NCI-H2081 (cell line): Measurements from ENCODE around the gene DCAF17.
"Not testable (repeated sequence)": the region's sequence is repeated elsewhere in the genome, so short reads cannot be mapped to it uniquely, and the experiment has no call there.

ENCODE experiments used
- DNase-seq, 2 experiments: peaks; one replicate each; lab custom pipeline; 2025; lab: John Stamatoyannopoulos, UW

DCAF17 gene

DNA sequence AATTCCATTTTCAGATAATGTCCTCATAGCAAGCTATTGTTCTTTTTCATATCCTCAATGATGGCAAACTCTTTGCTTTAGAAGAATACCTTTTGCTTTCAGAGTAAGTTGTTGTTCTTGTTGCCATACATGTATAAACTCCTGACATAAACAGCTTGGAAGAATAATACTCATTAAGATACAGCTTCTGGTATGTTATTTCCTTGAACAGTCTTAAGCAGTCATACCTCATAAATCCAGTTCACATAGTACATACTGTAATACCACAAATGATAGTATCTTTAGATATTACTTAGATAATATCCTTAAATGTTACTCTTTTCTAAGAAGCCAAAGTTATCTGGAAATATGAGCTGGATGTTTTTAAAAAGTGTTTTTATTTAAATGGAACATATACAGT is 23.4 kb upstream of the DCAF17 start:
- DNase-seq, result no peak

DNA sequence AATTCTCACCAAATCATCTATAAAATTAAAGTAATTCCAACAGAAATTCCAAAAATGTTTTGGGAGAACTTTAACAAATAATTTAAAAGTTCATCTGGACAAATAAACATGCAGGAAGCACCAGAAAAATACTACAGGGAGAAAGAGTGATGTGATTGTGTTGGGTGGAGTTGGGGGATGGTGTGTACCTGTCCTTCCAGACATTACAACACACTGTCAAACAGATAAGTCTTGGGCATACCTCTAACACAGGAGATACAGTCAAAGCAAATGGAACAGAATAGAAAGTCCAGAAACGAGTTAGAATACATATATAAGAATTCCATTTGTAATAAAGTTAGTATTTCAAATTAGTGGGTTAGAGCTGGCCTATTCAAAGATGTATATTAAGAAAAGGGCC is 22.8 kb upstream of the DCAF17 start:
- DNase-seq, result no peak

DNA sequence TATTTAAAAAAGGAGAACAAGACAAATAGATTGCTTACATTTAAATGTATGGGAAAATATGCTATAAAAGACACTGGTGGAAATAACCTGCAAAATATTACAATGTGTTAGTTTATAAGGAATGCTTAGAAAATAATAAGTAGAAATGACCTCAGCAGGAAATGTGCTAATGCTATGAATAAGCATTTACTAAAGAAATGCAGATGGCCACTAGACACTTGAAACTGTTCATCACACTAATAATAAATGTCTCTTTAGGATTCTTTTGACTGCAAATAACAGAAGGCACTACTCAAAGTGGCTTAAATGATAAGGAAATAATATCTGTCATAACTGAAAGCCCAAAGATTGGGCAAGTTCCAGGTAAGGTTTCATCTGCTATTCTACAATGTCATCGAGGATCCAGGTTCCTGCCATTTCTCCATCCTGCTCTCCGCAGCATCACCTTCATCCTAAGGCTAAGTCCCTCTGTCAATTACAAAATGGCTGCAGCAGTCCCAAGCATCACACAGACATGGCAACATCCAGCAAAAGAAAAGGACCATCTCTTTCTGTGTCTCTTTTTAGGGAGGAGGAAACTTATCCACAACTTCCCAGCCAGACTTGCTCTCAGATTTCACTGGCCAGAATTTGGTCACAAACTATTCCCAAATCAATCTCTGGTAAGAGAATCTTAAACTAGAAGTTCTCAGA is 22.1 kb upstream of the DCAF17 start:
- no peak for DNase-seq

DNA sequence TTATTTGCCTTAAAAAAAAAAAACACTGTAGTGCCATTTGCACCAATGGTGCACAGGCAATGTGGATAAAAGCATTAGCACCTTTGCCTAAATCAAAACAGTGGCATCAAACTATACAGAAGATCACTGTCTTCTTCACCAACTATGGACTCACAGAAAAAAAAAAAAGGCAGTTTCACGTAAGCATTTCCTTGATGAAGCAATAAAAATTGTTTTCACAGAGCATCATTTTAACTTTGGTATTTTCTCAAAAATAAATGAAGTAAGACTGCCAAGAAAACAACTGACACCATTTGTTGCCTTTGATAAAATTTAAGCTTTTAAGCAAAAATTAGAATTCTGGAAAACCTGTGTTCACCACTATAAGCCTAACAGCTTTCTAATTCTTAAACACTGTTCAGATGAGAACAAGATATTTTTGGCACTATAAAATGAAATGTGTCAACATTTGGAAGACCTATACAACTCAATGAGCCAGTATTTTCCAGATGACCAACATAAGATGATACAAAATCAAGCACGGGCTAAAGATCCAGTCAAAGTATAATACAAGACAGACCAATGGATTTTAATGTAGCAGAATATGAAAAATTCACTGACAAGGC is 21.4 kb upstream of the DCAF17 start:
- DNase-seq, result no peak

DNA sequence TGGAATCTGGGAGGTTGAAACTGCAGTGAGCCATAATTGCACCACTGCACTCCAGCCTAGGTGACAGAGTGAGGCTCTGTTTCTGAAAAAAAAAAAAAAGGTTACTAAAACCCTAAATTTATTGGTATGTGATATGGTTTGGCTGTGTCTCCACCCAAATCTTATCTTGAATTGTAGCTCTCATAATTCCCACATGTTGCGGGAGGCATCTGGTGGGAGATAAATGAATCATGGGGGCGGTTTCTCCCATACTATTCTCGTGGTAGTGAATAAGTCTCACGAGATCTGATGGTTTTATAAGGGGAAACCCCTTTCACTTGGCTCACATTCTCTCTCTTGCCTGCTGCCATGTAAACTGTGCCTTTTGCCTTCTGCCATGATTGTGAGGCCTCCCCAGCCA is 19.4 kb upstream of the DCAF17 start:
- not testable (repeated sequence) for DNase-seq

DNA sequence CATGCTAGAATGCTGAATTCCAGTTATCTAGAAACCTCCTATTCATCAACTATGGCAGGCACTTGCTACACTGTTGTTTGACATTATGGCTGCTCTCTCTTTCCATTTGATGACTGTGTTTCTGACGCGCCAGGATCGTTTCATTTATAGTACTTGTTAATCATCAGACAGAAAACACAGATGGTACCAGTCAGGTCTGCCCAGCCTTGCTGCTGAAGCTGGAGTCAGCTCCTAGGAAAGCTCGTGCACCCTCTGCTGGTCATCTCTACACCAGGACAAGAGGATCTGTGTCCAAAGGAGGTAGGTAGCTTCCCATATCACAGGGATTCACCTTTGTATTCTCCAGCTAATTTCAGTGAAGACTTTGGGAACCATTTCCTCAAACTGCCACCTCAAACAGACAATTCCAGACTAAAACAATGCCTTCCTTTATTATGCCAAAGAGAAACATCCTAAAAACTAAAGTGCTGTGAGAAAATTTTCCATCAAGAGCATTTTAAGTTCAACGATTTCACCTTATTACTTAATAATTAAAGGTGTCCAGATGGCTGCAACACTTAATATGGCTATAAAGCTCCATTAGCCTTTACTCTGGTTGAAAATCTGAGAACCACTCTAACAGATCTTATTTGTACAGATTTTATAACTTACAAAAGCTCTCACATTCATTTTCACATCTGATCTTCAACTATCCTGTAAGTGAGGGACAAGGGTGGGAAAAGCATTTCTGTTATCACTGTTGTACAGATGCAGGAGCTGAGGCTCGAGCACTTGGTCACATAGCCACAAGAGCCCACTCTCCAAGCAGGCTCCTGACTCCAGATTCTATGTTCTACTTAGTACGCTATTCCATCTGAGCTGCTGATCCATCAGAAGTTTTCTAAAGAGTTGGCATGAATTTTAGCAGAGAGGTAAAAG is 17.8 kb upstream of the DCAF17 start:
- DNase-seq, result peak; percentile 87 to 92

DNA sequence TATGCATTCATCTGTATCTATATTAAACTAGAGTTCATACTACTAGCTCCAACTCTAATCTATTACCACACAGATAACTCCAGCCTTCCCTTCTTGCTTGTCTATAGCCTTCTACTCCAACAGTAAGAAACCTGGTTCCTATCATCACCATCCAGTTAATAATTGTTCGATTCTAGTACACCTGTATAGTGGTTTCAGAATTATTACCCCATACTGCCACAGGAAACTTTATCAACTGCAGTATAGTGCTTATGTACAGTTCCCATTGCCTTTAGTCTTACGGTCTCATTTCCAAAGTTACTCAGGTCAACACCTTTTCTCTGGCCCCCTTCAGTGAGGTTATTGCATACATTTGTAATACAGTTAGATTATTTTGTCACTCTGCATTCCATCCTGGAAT is 14.7 kb upstream of the DCAF17 start:
- no peak for DNase-seq

DNA sequence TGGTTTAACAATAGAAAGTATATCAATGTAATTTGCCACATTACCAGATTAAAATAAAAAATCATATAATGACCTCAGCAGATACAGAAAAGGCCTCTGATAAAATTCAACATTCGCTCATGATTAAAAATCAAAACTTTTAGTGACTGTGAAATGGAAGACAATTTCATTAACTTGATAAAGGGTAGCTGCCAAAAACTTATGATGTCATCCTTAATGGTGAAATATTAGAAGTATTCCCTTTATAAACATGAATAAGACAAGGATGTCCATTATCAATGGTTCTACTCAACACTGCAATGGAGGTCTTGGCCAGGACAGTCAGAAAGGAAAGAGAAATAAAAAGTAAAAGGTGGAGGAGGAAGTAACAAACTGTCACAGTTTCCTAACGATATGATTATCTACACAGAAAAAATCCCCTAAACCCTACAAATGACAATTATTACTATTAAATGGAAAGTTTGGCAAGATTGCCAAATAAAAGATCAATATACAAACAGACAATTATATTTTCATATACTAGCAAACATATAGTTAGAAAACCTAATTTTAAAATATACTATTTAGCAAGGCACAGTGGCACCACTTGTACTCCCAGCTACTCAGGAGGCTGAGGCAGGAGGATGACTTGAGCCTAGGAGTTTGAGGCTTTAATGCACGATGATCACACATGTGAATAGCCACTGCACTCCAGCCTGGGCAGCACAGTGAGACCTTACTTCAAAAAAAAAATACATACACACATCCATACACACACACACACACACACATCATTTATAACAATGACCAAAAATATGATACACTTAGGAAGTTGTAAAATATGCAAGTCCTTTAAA is 13.1 kb upstream of the DCAF17 start:
- no peak for DNase-seq

DNA sequence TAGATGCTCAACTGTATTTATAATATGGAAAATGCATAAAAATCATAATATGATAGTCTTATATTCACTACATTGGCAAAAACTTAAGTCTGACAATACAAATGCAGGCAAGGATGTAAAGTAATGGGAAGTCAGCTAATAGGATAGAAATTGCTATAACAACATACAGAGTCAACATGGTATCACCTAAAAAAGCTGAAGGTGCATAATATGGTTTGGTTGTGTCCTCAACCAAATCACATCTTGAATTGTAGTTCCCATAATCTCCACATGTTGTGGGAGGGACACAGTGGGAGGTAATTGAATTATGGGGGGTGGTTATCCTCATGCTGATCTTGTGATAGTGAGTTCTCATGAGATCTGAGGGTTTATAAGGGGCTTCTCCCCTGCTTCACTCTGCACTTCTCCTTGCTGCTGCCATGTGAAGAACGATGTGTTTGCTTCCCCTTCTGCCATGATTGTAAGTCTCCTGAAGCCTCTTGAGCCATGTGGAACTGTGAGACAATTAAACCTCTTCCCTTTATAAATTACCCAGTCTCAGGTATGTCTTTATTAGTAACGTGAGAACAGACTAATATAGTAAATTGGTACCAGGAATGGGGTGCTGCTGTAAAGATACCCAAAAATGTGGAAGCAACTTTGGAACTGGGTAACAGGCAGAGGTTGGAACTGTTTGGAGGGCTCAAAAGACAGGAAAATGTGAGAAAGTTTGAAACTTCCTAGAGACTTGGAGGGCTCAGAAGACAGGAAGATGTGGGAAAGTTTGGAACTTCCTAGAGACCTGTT is 11.1 kb upstream of the DCAF17 start:
- DNase-seq, result not testable (repeated sequence)

DNA sequence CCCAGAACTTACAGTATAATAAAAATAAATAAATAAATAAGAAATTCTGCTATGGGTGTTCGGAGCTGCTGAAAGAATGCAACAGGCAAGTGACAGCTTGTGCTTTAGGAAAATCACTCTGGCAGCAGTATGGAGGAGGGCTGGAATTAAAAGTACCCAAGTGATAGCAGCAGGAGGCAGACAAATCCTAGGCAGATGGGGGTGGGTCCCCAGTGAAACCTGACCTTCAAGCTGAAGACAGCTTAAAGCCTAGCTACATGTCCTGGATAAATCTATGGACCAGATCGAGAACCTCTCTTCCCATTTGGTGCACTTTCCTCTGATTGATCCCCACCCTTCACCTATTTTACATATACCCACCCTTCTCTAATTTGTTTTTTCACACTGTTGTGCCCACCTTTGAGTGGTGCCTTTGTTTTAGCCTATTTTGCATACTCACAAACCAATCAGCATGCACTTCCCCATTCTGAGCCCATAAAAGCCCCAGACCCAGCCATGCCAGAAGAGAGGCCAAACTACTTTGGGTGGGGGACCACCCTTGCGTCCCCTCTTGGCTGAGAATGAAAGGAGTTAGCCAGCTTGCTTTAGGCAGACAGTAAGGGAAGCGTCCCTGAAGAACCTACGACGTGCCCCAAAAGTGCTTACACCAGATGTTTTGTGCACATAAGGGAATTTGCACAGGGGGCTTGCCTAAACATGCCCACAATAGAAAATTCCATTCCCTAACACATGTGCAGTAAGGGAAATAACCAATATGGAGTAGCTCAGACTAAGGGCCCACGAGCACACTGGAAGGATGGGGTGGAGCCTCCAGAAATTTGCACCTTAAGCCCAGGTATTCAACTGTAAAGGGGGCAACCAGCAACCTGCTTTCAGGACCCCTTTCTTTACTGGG is 3.3 kb upstream of the DCAF17 start:
- DNase-seq, result no peak

DNA sequence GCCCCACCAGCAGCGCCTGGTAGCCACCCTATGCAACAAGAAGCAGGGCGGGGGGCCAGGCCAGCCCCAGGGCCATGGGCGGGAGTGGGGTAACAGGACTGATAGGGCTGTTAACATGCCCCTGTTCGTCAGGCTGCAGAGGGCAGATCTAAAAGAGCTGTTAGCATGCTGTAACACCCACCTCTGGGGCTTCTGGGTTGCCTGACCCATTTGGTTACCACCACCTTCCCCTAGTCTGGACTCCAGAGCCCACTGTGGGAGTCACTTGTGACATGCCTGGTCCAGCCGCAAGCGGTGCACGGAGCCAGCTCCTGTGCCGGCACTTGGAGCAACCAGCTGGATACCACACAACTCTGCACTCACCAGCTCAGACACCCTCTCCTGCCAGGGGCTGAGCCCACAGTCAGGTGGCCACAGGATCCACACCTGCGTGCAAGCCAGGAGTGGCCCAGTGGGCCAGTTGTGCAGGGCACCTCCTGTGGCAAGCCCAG is 2.3 kb upstream of the DCAF17 start:
- DNase-seq, result no peak

DNA sequence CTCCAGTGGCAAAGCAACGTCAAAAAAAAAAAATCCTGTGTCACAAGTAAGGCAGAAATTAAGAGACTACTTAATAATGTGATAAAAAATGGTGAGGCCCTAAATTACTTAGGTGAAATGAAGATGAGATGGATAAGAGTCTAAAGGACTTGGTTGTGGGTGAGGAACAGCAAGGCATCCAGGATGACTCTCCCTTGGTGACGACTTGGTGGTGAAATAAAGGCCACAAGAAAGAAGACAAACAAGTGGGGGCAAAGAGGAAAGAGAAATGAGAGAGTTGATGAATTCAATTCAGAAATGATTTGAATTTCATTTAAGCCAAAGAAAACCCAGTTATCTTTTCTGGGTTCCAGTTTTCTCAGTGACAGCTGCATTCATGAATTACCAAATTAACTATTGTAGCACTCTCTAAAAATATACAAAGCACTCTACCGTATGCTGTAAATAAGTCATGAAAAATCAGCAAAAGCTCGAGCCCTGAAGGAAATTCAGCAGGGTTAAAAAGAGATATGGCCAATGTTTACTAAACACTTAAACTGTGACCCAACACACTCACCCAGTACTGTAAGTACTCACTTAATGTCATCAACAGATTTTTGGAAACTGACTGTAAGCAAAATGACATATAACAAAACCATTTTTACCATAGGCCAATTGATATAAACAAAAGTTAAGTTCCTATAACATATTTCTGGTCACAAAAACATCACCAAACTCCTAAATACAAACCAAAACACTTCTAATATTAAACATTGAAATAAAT is 1.6 kb upstream of the DCAF17 start:
- DNase-seq, result no peak

DNA sequence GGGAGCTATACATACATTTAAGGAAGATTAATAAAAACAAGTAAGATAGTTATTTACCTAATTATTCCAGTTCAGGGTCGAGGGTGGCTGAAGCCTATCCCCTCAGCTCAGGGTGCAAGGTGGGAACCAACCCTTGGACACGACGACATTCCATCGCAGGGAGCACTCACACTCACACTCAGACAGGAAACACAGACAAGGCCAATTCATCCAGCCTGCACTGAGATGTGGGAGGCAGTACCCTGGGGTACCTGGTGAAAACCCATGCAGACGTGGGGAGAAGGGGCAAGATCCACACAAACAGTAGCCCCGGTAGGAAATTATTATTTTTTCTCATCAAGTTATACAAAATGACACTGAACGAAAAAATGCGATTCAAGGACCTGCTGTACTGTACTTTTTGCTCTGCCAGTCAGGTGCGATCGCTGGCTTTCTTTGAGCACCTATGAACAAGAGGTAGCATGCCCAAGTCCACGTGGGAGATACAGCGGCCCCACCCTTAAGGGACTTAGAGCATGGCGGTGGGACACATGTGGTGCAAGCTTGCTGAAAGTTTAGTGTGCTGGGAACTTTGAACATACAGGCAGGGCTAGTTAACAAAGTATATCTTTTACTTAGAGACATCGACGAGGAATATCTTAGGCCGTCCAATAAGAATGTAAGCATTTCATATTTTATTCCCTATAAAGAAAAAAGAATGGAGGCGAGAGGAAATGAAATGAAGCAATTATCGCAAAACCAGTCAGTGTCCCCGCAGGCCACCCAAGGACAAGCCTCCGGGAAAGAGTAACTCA is 860 bp upstream of the DCAF17 start:
- DNase-seq, result peak; percentile 68 to 72

DNA sequence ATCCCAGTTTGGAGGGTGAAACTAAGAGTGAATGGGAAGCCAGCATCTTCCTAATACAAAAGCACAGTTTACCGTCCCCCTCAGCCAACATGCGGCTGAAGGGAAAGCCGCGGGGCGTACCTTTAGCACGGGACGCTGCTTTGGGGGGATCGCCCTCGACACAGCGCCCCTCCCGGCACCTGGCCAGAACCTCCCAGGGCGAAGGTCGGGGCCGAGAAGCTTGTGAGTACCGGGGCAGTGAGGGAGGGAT is 338 bp upstream of the DCAF17 start, which contains the start of gene METTL8:
TSS of gene METTL8 (minus strand) at position 228 of the 250 bp plus-strand sequence. CDS start 41,805 bp downstream, outside the sequence.
- DNase-seq, result no peak

DNA sequence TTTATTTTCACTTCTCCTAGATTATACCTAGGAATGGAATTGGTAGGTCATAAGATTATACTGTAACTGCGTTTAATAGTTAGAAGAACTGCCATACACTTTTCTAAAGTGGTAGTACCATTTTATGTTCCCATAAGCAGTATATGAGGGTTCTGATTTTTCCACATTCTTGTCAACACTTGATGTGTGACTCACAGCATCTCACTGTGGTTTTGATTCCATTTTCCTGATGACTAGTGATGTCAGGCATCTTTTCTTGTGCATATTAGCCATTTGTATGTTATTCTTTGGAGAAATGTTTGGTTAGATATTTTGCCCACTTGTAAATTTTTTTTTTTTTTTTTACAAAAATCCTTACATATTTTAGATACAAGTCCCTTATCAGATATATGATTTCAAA is 2.3 kb downstream of the DCAF17 start:
- no peak for DNase-seq

DNA sequence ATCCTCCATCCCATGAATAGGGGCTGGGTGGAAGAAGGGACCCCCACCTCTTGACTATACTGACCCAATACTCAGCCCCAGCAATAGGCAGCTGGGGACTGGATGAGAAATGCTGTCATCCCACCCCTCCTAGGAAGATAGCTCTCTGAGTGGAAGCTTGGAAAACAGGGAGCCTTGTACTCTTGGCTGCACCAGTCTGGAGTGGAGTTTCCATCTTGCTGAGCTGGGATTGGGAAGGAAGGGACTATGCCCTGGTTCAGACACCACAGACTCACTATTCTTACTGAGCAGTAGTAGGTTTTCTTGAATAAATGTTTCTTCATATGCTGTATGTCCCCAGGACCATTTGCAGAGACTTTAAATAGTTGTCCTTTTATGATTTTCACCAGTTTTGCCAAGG is 7.4 kb downstream of the DCAF17 start:
- no peak for DNase-seq

DNA sequence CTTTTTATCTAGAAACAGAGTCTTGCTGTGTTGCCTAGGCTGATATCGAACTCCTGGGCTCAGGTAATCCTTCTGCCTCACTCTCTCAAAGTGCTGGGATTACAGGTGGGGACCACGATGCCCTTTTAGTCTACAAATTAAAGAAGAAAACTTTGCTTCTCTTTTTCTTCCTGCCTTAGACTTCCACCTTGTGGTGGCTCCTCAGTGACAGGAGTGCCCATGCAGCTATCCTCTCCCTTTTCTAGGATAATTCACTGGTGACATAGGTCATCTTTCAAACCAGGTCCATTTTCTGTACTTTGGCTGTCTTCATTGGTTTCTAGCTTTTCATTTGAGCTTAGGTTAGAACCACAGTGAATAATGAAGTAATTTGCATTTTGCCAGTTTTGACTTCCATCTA is 13.6 kb downstream of the DCAF17 start:
- no peak for DNase-seq

DNA sequence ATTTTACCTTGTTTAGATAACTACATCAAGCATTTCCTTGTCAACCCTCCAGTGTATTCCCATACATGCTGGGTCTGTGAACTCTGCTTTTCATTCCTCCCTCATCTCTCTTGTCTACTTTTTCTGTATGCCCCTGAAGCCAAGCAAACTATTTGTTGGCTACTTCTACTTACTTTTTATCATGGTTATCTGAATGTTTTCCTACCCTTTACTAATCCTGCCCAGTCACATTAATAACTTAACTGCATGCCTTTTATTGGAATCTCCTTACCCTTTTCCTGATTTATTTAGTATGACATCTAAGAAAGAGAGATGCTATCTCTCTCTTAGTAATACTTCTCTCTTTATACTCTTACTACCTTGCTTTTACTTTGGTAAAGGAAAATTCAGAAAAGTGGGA is 17.0 kb downstream of the DCAF17 start:
- DNase-seq, result no peak

DNA sequence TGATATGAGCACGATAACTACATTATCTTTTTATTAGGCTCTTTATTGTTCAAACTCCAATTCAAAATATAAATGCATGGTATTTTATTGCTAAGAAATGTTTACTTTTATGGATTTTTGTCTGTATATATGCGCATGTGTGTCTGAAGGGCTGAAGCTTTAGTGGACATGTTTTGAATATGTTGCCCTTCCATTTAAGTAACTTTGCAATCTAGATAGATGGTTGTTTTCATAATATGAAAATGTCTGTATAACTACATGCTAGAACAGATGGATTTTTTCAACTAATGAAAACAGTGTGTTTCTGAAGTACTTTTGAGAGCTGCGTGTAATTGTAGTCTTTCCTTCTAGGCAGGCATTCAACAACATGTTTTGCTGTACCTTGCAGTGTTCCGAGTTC is 18.7 kb downstream of the DCAF17 start:
- DNase-seq, result no peak
